C1 segment of cervical spinal cord (tissue), 14 donors: ENCODE measurements around the gene BAZ2A.

Source experiments
- DNase-seq, 14 donors: peaks; one replicate each; lab custom pipeline; 2025; lab: John Stamatoyannopoulos, UW

Gene BAZ2A

GRCh38 chr12:56635806-56636674 is 5.9 kb upstream of the BAZ2A start:
- peak in 13 of 14 donors; percentile 27 to 92 (median 82) for DNase-seq

- peak in 13 of 14 donors; percentile 14 to 90 (median 65) for DNase-seq
Observed at GRCh38 chr12:56634837-56635791, 5.0 kb upstream of the BAZ2A start.

- DNase-seq, result peak in 9 of 14 donors; percentile 18 to 74 (median 43)
Observed at GRCh38 chr12:56634242-56634836, 4.2 kb upstream of the BAZ2A start.

- DNase-seq, result peak in 3 of 14 donors; percentile 3 to 39 (median 21)
Observed at GRCh38 chr12:56633468-56634241, 3.5 kb upstream of the BAZ2A start.

GRCh38 chr12:56632701-56633467 is 2.8 kb upstream of the BAZ2A start:
- DNase-seq, result peak in 3 of 14 donors; percentile 11 to 27 (median 15)

- DNase-seq, result peak in 9 of 14 donors; percentile 4 to 53 (median 31)
Observed at GRCh38 chr12:56631790-56632700, 1.9 kb upstream of the BAZ2A start.

GRCh38 chr12:56629459-56630179 is 507 bp downstream of the BAZ2A start:
- peak in 11 of 14 donors; percentile 30 to 74 (median 58) for DNase-seq

- peak in 12 of 14 donors; percentile 34 to 75 (median 56) for DNase-seq
Observed at GRCh38 chr12:56628671-56629458, 1.3 kb downstream of the BAZ2A start.

- DNase-seq, result no peak
Observed at GRCh38 chr12:56626701-56627100, 3.4 kb downstream of the BAZ2A start.

GRCh38 chr12:56622535-56622934 is 7.6 kb downstream of the BAZ2A start:
- DNase-seq, result no peak

- no peak for DNase-seq
Observed at GRCh38 chr12:56616925-56617324, 13.2 kb downstream of the BAZ2A start.

- DNase-seq, result no peak
Observed at GRCh38 chr12:56616244-56616643, 13.9 kb downstream of the BAZ2A start.

GRCh38 chr12:56614627-56615026 is 15.5 kb downstream of the BAZ2A start:
- DNase-seq, result no peak

GRCh38 chr12:56604355-56604754 is 25.8 kb downstream of the BAZ2A start:
- no peak for DNase-seq

GRCh38 chr12:56602239-56602638 is 27.9 kb downstream of the BAZ2A start:
- DNase-seq, result no peak

GRCh38 chr12:56601503-56601902 is 28.6 kb downstream of the BAZ2A start:
- DNase-seq, result peak in 1 of 14 donors; percentile 17

- no peak for DNase-seq
Observed at GRCh38 chr12:56600753-56601152, 29.4 kb downstream of the BAZ2A start.
